Activated CD8-positive, alpha-beta memory T cell treated with anti-CD3 and anti-CD28 coated beads for 36 hours (primary cell): ENCODE data around the gene FTO. TPM values are rescaled to one million over a fixed set of nuclear protein-coding genes. Genes with fewer than 3 reads are reported as not detected.

Experiments
- CTCF ChIA-PET: fragments of 350-600 bp; sonication (Branson Sonifier 250); formaldehyde crosslinking; loops from one replicate; lab custom pipeline; 2021; ENCODE audit warnings: antibody characterized with exemption; lab: Charles Lee
- POLR2A ChIA-PET: fragments of 350-600 bp; sonication (Branson Sonifier 250); formaldehyde crosslinking; loops from one replicate; lab custom pipeline; 2021; ENCODE audit warnings: antibody characterized with exemption; lab: Charles Lee
- total RNA-seq, 2 experiments: library from RNA; stranded (reverse); gene quantifications; one replicate each; pipeline ENCODE4 v1.2.3, GENCODE V29; 2021

FTO gene
- total RNA-seq, 2 experiments from 2014 or later: 49.5 to 52.8 TPM

DNA sequence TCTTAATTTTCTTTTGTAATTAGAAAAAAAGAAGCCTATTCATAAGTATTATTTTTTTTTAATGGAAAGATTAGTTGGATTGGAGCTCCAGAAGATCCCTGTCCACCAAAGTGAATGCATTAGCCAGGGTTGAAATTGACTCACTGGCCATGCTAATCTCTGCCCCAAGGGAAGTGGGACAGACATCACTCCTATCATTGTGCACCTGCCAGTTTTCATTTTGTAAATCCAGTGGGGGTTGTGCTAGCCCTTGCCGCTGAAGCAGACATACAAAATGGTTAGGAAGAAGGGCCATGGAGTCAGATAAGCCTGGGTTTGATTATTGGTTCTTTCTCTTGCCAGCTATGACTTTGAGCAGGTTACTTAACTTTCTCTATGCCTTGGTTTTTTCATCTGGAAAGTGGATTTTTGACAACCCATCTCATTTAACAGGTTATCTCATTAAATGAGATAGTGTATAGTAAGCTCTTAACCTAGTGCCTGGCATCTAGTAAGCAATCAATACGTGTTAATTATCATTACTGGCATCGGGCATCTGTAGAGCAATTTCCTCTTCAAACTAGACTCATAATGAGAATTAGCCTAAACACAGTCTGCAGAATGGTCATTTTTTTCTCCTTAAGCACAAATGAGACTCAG, 365.8 kb downstream of the FTO start:
- CTCF ChIA-PET: no interaction called here
- POLR2A ChIA-PET: no interaction called here

DNA sequence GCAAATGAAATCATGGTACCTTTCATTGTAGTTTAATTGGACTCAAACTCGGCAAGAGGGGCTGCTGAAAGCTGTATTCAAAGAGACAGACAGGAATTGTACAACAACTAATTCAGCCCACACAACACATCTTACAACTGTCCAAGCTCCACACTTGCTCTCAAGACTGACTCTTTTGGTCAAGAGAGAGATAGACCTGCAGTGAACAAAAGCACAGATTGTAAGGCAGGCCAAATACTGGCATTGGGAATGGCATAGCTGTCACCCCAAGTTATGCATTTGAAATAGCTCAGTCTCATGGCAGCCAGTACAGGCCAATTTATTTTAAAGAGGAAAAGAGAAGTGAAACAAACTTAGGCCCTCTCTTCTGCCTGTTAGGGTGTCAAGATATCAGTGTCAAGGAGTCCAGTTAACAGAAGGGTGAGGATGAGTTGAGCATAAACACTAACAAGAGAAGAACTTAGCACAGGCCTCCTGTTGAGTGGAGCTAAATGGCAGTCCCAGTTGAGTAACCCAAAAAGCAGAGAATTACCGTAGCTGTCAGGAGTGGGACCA, 366.9 kb downstream of the FTO start:
- CTCF ChIA-PET: no interaction called here
- POLR2A ChIA-PET: no interaction called here

GRCh38 chr16:54071514-54071913, 367.6 kb downstream of the FTO start:
- CTCF ChIA-PET: no interaction called here
- POLR2A ChIA-PET: no interaction called here

DNA sequence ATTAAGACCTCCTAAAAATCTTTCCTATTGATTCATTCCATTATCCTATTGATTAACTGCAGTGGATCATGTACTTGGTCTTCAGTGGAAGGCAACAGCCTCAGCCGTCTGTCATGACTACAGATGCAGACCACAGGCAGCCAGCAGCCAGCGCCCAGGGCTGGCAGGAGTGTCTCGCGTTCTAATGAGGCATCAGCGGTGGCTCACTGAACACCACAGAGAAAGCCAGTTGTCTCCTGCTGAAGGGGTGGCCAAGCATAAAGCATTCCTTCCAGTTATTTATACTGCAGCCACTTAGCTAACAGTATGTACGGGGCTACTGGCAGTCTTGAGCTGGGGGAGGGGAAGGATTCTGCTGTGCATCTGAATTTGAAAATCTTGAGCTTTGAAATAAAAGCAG, 368.3 kb downstream of the FTO start:
- ChIA-PET POLR2A (no interaction called here), CTCF (no interaction called here)

DNA sequence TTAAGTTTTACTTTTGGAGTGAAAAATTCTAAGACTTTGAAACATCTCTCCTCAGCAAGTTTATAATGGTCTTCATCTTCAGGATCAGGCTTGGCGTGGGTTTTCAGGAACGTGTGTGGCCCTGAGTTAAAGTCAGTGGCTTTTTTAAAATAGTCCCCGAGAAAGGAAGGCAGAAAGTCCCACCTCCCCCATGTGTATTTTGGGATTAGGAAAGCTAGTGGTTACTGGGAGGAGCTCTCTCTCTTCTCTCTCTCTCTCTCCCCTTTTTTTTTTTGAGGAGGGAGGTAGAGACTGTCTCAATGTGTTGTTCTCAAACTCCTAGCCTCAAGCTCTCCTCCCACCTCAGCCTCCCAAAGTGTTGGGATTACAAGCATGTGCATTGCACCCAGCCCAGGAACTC, 369.4 kb downstream of the FTO start:
- ChIA-PET POLR2A (no interaction called here), CTCF (no interaction called here)

GRCh38 chr16:54075446-54075845, 371.5 kb downstream of the FTO start:
- ChIA-PET CTCF (no interaction called here), POLR2A (no interaction called here)

- ChIA-PET CTCF (no interaction called here), POLR2A (no interaction called here)
Observed at GRCh38 chr16:54076006-54076504, 372.1 kb downstream of the FTO start.

GRCh38 chr16:54077050-54077821, 373.3 kb downstream of the FTO start:
- ChIA-PET CTCF (no interaction called here), POLR2A (no interaction called here)

- CTCF ChIA-PET: no interaction called here
- POLR2A ChIA-PET: no interaction called here
Observed at GRCh38 chr16:54080524-54081008, 376.6 kb downstream of the FTO start.

GRCh38 chr16:54086791-54087190, 382.8 kb downstream of the FTO start:
- ChIA-PET CTCF (no interaction called here), POLR2A (no interaction called here)

DNA sequence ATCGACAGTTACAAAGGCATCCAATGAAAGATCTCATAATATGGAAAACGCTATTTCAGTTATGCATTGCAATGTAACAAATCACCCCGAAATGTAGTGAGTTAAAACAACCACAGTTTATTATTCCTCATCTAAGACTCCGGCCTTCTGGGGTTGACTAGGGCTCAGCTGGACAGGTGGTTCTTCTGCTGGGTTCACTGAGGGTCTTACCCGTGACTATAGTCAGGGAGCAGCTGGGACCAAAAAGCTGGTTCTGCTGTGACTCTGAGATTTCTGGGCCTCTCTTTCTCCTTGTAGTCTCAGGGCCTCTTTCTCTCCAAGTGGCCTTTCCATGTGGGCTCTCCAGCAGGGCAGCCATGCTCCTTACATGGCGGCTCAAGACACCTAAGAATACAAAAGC, 386.6 kb downstream of the FTO start:
- POLR2A ChIA-PET: no interaction called here
- CTCF ChIA-PET: no interaction called here

GRCh38 chr16:54093281-54093680, 389.3 kb downstream of the FTO start:
- ChIA-PET POLR2A (no interaction called here), CTCF (no interaction called here)

DNA sequence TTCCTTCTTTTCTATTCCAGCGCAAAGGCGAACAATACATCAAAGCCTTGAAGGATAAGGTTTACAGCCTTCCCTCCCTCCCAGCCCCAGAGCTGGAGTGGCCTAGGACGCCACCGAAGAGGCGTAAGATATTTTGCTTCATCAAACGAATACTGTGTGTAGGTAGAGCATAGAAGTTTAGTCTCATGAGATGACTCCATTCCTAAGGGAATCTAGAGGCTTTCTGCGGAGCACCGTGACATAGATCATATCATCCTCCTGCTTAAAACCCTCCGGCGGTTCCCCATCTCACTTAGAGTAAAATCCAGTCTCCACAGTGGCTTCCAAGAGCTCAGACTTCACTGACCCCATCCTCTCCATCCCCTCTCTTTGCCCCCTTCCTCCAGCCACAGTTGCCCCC, 390.7 kb downstream of the FTO start:
- ChIA-PET CTCF (no interaction called here), POLR2A (no interaction called here)

DNA sequence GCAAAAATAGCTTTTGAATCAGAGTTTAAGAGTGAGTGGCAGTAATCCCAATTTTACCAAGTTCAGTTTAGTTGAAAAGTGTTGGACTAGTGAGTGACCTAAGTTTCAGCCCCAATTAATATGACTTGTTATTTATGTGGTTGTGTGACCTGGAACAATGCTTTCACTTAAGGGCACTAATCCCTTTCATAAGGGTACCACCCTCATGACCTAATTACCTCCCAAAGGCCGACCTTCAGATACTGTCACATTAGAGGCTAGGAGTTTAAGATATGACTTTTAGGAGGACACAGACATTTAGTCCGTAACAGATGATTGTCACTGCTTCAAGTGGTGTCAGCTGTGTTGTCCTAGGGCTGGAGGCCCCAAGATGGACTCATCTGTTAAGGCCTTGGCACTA, 392.7 kb downstream of the FTO start:
- POLR2A ChIA-PET: no interaction called here
- CTCF ChIA-PET: no interaction called here

DNA sequence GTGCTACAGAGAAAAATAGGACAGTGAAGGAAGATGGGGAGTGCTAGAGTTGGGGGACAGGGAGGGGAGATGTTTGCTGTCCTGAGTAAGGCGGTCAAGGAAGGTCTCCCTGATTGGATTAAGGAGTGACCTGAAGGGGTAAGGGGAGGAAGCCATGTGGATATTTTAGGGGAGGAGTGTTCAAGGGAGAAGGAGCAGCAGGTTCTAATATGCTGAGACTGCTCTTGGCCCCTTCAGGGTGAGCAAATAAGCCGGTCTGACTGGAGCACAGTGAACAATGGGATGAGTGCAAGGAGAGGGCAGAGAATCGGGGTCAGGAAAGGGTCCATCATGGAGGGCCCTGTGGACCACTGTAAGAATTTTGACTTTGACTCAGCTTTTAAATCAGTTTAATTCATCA, 393.8 kb downstream of the FTO start:
- ChIA-PET CTCF (no interaction called here), POLR2A (no interaction called here)

- CTCF ChIA-PET: no interaction called here
- POLR2A ChIA-PET: no interaction called here
Observed at GRCh38 chr16:54098247-54098646, 394.3 kb downstream of the FTO start.

- ChIA-PET POLR2A (no interaction called here), CTCF (no interaction called here)
Observed at GRCh38 chr16:54099627-54100026, 395.7 kb downstream of the FTO start.

DNA sequence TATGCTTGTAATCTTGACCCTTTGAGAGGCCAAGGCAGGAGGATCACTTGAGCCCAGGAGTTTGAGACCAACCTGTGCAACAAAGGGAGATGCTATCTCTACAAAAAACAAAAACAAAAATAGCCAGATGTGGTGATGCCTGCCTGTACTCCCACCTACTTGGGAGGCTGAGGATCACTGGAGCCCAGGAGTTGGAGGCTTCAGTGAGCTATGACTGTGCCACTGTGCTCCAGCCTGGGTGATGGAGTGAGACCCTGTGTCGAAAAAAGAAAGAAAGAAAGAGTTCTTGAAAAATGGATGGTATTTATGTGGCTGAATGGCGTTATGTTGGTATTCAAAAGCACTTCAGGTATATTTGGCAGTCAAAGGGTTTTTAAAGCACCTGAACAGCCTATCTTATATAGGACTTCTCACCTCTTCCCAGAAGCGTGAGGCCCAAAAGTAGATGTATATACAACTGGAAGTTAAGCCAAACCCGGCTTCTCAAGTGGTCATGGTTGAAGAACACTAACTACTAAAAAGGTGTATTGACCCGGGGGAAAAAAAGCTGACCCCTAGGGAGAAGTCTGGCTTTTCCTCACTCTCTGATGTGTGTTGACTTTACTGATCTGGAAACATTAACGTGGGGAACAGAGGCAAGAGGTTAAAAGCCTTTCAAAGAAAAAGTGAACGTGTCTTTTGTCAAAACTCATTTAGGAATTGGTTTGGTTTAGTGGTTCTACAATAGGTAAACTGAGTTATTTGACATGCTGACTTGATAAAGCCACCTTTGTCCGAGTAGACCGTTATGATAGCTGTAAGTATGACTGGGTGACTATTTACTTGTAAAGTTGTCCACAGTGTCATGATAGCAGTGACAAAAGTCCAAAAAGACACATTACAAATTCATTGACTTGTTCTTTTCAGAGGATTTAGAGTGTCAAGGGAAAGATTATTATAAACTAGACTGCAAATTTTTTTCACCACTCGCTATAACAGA, 399.2 kb downstream of the FTO start:
- ChIA-PET CTCF (no interaction called here), POLR2A (no interaction called here)

DNA sequence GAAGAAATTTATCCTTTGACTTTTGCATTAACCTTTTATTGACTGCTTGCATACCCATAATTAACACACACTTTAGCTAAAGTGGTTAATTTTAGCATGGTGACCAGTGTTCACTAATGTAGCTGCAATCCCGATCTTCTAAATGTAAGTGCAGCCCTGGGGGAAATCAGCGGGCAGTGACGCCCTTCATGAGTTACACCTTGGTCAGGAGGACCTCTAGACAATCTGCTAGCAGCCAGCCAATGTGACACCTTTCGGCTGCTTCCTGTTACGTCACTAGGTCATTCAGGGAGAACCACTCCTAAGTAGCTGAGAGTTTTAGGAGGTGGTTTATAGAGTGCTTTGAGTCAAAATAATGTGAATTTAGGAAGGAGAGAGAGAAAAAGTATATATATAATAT, 402.1 kb downstream of the FTO start:
- ChIA-PET POLR2A (no interaction called here), CTCF (no interaction called here)
